HFFc6 (cell line): Measurements from ENCODE around the gene UBASH3A. TPM values are rescaled to one million over a fixed set of nuclear protein-coding genes. Genes with fewer than 3 reads are reported as not detected.
A peak's percentile ranks its signal among the peaks of the same experiment; 100 is the strongest.

Source experiments
- DNase-seq: peaks from one replicate; pipeline ENCODE4 v3.0.0-alpha.2; 2018
- H3K27ac Mint-ChIP-seq: 2 replicates; pipeline ENCODE4 v1.8.0; 2020; ENCODE audit warnings: mild to moderate bottlenecking, mixed read lengths
- H3K27me3 Mint-ChIP-seq: 2 replicates; pipeline ENCODE4 v1.8.0; 2021; ENCODE audit warnings: mild to moderate bottlenecking, moderate library complexity, mixed read lengths; ENCODE audit not compliant: insufficient read depth
- H3K36me3 Mint-ChIP-seq: 2 replicates; pipeline ENCODE4 v1.8.0; 2021; ENCODE audit warnings: low read depth, mixed read lengths
- H3K4me1 Mint-ChIP-seq: 2 replicates; pipeline ENCODE4 v1.8.0; 2020; ENCODE audit warnings: low read depth, mixed read lengths
- H3K4me3 Mint-ChIP-seq: 2 replicates; pipeline ENCODE4 v1.8.0; 2020; ENCODE audit warnings: mild to moderate bottlenecking, moderate library complexity, mixed read lengths
- H3K9me3 Mint-ChIP-seq: 2 replicates; pipeline ENCODE4 v1.8.0; 2020; ENCODE audit warnings: mild to moderate bottlenecking, mixed read lengths
- CTCF ChIP-seq: fragments of 200-600 bp; sonication (generic); IDR thresholded peaks from 2 replicates; pipeline ENCODE4 v1.5.0; 2021; ENCODE audit warnings: antibody characterized with exemption, mild to moderate bottlenecking
- total RNA-seq, 6 experiments: library from RNA; stranded (reverse); fragmentation: NEBNext Ultra II Directional; extraction: Animal tissue kit (Norgen Biotek cat#: 25700); gene quantifications; 2 replicates in 1 of 6; 3 replicates in 5 of 6; pipeline ENCODE4 v1.2.3, GENCODE V29; 2021

The UBASH3A gene
- total RNA-seq, 6 experiments from 2014 or later, result not detected

GRCh38 chr21:42358937-42359336 lies 44.8 kb upstream of the UBASH3A start:
- Mint-ChIP-seq H3K4me1 (no peaks in the 10 kb centered on the region), H3K27me3 (no peaks in the 10 kb centered on the region; the same call in 1 of the 2 replicates), H3K36me3 (no peaks in the 10 kb centered on the region; the same call in 1 of the 2 replicates), H3K27ac (no peak overlapping the region), H3K4me3 (no peak overlapping the region), H3K9me3 (peaks cover 85% of the 10 kb centered on the region)
- DNase-seq, result no peak
- no peak for TF ChIP-seq CTCF

- Mint-ChIP-seq H3K9me3 (peaks cover 83% of the 10 kb centered on the region), H3K4me1 (no peaks in the 10 kb centered on the region), H3K27ac (no peak overlapping the region; the same call in 1 of the 2 replicates), H3K4me3 (no peak overlapping the region), H3K36me3 (no peaks in the 10 kb centered on the region; the same call in 1 of the 2 replicates), H3K27me3 (no peaks in the 10 kb centered on the region; the same call in 1 of the 2 replicates)
- DNase-seq, result no peak
- TF ChIP-seq CTCF, result peak; percentile 36; the same call in 1 of the 2 replicates
These were observed 43.4 kb upstream of the UBASH3A start for GRCh38 chr21:42360317-42360716.

- H3K36me3 Mint-ChIP-seq, result no peaks in the 10 kb centered on the region; the same call in 1 of the 2 replicates
- DNase-seq, result no peak
- no peak for TF ChIP-seq CTCF
- H3K4me3 Mint-ChIP-seq, result no peak overlapping the region
- H3K27ac Mint-ChIP-seq, result no peak overlapping the region
- H3K27me3 Mint-ChIP-seq, result no peaks in the 10 kb centered on the region; the same call in 1 of the 2 replicates
- H3K4me1 Mint-ChIP-seq, result no peaks in the 10 kb centered on the region
- H3K9me3 Mint-ChIP-seq, result peaks cover 81% of the 10 kb centered on the region
These were observed 42.4 kb upstream of the UBASH3A start for GRCh38 chr21:42361286-42361685.

- Mint-ChIP-seq H3K9me3 (peaks cover 78% of the 10 kb centered on the region), H3K4me1 (no peaks in the 10 kb centered on the region), H3K4me3 (no peak overlapping the region), H3K27me3 (no peaks in the 10 kb centered on the region; the same call in 1 of the 2 replicates), H3K36me3 (no peaks in the 10 kb centered on the region; the same call in 1 of the 2 replicates), H3K27ac (no peak overlapping the region)
- TF ChIP-seq CTCF, result no peak
- no peak for DNase-seq
These were observed 41.5 kb upstream of the UBASH3A start for GRCh38 chr21:42362198-42362597.

GRCh38 chr21:42362700-42363099 lies 41.0 kb upstream of the UBASH3A start:
- Mint-ChIP-seq H3K36me3 (no peaks in the 10 kb centered on the region; the same call in 1 of the 2 replicates), H3K9me3 (peaks cover 72% of the 10 kb centered on the region), H3K4me1 (no peaks in the 10 kb centered on the region), H3K27me3 (no peaks in the 10 kb centered on the region; the same call in 1 of the 2 replicates), H3K4me3 (no peak overlapping the region), H3K27ac (no peak overlapping the region)
- DNase-seq, result no peak
- no peak for TF ChIP-seq CTCF
